GM19035 (cell line): ENCODE data around the gene EEFSEC.

Experiments
- ATAC-seq: cut with Tn5 transposase; IDR thresholded peaks from one replicate; pipeline ENCODE4 v1.9.1; 2021; ENCODE audit not compliant: unreplicated experiment

The EEFSEC gene

DNA sequence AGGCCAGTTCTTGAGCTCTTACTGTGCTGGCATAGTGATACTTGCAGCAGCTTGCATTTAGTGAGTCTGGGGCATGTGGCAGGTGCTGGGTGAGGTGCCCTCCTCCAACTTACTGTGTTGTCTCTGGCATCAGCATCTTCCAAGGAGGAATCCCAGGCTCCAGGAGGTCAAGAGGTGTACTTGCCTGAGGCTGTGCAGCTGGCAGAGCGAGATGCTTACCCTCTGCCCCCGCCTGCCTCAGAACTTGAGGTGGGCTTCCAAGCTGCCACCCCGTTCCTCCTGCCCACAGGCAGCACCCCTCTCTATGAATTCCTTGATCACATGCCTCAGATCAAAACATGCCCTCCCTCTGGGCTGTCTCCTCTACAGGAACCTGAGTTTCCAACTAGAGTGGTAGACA is 86.0 kb downstream of the EEFSEC start:
- no peak for ATAC-seq

GRCh38 chr3:128240232-128240631 is 87.0 kb downstream of the EEFSEC start:
- ATAC-seq: no peak

DNA sequence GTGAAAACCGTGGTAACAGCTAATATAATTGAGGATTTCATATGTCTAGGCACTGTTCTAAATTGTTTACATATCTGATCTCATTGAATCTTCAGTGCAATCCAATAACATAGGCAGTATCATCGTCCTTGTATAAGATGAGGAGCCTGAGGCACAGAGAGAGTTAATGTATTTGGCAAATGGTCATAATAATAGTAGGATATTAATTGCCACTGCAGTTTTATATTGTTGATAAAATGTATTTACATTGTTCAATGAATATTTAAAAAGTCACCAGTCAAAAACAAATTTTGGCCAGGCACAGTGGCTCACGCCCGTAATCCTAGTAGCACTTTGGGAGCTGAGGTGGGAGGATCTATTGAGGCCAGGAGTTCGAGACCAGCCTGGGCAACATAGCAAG is 88.5 kb downstream of the EEFSEC start:
- ATAC-seq: no peak

GRCh38 chr3:128242818-128243601 is 89.7 kb downstream of the EEFSEC start:
- no peak for ATAC-seq

DNA sequence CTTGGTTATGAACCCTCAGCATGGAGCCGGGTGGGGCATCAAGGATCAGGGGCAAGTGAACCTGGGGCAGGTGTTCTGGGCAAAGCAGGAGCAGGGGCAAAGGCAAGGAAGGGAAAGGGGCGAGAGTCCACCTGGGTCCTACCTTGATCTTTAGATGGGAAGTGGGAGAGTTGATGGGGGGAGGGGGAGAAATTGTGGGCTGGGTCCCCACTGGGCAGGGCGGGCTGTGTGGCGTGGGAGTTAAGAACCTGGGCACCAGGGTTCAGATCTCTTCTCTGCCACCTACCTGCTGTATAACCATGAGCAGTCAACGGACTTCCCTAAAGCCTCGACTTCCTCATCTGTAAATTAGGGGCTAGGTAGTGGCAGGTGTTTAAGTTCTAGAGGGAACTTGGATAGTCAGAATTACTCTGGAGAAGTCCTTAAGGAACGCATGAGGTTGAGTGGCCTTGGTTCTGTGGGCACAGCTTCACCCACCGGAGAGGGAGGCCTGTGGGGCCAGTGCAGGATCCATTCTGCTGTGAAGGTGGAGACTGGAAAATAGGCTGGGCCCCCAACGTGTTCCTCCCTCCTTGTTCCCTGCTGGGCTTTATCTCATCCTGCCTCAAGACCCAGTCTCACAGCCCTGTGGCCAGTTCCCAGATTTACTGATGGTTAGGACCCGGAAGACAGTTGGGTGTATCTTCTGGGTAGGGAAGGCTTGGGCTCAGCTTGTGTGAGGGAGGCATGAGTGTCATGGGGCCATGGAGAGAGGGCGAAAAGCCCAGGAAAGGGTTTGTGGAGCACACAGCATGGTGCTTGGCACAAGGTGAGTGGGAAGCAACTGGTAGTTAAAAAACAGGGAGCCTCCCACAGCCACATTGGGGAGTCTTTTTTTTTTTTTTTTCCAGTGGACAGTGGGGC is 90.6 kb downstream of the EEFSEC start:
- ATAC-seq: no peak

DNA sequence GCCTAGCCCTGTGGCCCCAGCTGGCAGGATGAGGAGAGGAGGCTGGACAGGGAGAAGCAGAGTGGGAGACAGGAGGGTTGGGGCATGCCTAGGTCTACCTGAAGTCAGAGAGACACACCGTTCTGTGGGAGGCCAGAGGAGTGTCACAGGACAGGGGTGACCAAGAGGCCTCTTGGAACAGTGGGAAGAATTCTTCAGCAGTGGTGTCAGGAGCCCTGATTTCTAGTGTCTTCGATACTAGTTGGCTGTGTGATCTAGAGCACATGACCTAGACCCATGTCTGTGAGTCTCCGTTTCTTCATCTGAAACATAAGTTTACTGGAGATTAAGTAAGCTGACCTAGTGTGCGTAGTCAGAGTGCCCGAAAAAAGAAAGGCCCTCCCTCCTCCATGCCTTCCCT is 92.2 kb downstream of the EEFSEC start:
- no peak for ATAC-seq

DNA sequence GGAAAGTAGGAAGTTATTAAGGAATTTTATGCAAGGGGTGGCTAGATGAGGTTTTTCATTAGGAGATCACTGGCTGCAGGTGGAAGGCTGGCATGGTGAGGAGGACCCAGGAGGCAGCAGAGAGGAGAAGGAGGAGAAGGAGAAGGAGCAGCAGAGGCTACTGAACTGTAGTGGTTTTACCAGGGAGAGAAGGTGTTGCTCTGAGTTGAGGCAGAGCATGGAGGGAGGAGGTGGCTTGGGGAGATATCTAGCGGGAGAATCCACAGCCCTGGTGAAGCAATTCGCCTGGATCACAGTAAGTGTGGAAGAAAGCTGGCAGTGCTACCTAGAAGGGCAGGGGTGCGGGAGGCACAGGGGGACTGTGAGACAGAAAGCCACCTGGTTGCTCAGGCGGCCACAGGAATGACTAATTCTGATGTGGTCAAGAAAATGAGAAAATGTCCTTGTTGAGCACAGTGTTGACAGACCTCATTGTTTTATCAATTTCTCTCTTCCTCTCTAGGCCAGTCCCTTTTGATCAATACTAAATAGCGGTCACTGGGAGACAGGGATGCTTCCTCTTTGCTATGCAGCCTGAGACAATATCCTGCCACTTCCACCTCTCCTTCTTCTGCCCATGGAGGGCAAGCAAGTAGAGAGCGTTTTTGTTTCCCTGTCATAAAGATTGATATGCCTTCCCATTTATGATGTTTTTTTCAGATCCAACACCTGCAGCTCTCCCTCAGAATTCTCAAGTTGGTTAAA is 94.6 kb downstream of the EEFSEC start:
- no peak for ATAC-seq

GRCh38 chr3:128252083-128252482 is 98.8 kb downstream of the EEFSEC start:
- no peak for ATAC-seq

DNA sequence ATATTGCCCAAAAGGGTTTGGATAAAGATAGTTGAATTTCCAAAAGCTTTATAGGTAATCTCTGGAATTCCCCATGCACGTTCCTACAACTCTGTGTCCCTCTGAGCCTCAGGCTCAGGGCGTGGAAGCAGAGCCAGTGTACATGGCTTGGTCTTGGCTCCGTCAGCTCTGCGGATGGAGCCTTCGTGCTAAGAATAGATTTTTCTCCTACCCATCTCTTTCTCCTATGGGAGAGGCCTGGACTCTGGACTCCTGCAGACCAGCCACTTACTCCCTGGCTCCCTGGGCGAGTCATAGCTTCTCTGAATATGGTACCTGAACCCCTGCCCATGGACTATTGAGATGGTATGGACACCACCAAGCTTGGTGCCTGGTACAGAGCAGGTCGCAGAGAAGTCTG is 99.9 kb downstream of the EEFSEC start:
- ATAC-seq: no peak

GRCh38 chr3:128254066-128254590 is 100.8 kb downstream of the EEFSEC start:
- ATAC-seq: no peak

GRCh38 chr3:128254967-128255366 is 101.7 kb downstream of the EEFSEC start:
- ATAC-seq: no peak

DNA sequence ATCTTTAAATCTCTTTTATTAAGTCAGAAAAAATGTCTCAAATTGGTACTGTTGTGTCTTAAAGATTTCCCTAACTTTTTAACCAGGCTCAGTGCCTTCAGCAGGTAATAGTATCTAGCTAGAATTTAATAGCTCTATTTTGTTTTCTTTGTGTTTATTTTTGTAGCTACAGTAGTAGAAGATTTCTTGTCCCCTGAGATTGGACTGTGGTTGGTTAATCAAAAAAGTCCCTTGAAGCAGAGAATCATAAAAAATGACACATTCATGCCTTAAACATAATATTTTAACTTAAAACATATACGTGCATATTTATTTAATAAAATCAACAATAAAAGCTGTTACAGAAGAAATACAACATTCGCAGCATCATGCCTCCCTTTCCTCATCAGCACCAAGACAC is 102.8 kb downstream of the EEFSEC start:
- no peak for ATAC-seq

DNA sequence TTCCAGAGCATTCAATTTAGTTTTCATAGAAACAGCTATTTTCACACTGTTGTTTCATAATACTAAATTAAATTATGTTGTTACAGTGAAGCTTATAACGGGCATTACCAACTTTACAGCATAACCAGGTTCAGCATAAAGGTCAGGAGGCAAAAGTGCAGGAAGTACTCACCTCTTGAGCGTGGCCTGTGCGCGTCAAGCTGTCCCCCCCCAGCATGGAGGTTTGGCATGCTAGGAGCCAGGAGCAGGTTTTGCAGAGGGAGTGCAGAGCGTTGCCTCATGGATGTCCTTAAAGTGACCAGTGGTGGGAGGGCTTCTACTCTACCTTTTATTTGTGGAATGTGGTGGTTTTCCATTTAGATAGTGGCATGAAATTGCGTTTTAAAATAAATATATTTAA is 104.4 kb downstream of the EEFSEC start:
- no peak for ATAC-seq

DNA sequence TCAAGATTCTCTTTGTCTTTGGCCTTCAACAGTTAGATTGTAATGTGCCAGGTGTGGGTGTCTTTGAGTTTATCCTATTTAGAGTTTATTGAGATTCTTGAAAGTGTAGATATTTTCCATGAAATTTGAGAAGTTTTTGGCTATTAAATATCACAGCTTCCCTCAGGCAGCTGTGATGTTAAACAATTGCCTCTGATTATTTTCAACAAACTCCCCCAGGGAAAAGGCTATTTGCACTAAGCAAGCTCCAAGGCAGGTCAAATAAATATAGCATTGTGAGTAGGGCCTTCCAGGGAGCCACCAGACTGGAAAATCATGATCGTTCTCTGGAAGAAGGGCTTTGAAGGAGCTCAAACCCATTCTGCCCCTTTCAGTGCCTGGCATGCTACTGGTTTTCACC is 107.0 kb downstream of the EEFSEC start:
- ATAC-seq: no peak

- ATAC-seq: no peak
These were observed 109.2 kb downstream of the EEFSEC start for GRCh38 chr3:128262457-128262856.

- no peak for ATAC-seq
These were observed 109.8 kb downstream of the EEFSEC start for GRCh38 chr3:128263118-128263517.

DNA sequence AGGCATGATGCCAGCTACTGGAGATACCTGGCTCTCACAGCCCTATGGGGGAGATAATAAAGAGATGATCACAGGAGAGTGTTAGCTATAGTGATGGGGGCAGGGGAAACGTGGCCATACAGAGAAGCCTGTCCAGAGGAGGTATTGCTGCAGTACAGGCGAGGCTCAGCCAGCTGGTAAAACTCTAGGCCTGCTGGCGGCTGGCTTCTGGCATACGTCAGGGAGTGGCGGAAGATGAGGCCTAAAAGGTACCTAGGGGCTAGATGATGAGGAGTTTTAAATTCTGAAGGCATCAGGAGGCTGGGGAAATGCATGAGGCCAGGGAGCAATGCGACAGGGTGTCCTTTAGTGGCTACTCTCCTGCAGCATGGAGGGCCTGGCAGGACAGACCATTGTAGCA is 110.7 kb downstream of the EEFSEC start:
- no peak for ATAC-seq

GRCh38 chr3:128266453-128266852 is 113.2 kb downstream of the EEFSEC start:
- no peak for ATAC-seq

- no peak for ATAC-seq
These were observed 114.3 kb downstream of the EEFSEC start for GRCh38 chr3:128267541-128267940.

DNA sequence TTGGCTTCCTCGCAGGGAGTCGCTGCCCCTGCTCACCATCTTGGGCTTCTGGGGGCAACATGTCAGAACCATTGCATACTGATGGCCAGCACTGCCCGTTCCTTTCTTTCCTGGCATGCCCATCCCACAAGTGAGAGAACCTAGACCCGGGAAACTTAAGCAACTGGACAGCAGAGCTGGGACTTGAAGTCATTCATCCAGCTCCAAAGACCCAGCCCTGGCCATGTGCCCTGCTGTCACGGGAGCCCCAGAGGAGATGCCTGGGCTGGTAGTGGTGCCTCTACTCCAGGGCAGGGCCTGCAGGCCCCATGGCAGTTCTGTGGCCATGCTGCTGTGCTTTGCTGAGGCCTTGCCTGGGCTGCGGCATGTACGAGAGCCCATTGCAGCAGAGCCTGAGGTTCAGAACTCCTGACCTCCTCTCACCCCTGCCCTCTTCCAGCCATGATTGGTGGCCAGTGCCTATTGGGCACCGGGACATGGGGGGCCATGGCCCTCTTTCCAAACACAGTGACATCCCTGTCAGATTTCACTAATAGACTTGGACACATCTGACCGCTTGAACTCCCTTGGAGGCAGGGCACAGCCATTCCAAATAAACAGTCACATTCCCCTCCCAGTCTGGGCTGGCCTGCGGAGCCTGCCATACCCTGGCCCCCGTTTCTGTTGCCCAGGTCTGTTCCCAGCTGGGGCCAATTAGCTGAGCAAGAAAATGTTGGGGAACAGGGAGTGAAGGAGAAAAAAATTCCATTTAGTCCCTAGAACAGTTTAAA is 115.9 kb downstream of the EEFSEC start:
- no peak for ATAC-seq

GRCh38 chr3:128269796-128270195 is 116.5 kb downstream of the EEFSEC start:
- ATAC-seq: no peak
